GM21360 (cell line): Measurements from ENCODE around the gene KRTAP21-2.
"Not testable (repeated sequence)": the region's sequence is repeated elsewhere in the genome, so short reads cannot be mapped to it uniquely, and the experiment has no call there.

ENCODE experiments used
- ATAC-seq: cut with Tn5 transposase; IDR thresholded peaks from one replicate; pipeline ENCODE4 v1.9.1; 2021; ENCODE audit warnings: mild to moderate bottlenecking, moderate library complexity; ENCODE audit not compliant: unreplicated experiment

The KRTAP21-2 gene

DNA sequence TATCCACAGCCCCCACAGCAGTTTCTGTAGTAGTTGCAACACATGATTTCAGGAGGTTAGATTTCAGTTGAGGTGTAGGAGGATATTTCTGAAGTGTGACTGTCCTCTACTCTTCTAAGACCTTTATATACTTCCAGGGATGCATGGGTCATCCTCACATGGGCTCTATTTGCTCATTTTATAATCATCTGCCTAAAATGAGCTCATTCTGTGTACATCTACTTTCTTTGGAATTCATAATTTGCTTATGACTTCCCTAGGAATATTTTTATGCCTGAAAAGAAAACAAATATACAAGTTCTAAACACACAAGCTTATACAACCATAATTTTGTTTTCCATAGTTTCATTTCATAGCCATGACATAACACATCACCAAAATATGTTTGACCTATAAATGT is at the start of gene KRTAP21-2:
Gene KRTAP21-2 (minus strand): TSS at position 101 of the 400 bp plus-strand sequence. CDS start 57 bp downstream, at position 44.
- no peak for ATAC-seq

DNA sequence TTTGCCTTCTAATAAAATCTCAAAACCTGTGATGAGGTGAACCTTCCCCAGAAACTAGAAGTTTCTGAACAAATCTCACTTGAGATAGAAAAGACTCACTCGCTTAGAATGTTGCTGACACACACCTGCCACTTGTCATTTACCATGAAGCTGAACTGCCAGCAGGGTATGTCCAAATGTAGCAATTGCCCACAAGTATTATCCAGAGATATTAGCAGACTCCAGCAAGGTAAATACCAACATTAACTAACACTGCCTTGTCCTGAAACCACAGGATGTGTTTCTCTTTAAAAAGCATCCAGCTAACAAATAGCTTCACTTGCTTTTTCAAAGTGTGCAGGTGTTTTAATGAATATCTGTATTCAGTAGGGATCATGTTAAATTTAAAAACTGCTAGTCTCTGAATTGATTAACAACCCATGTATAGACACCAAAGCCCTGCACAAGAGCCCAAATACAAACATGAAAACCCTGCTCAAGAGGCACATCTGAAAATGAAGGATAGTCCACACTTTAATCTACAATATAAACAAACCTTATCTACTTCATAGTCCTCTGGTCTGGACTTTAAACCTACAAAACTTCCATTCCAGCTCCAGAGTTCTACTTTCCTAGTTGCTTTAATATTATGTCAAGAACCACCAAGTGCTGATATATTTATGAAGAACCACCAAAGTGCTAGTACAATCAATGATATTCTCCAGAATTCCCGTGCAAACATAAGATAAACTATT is 46.7 kb upstream of the KRTAP21-2 start:
- no peak for ATAC-seq

DNA sequence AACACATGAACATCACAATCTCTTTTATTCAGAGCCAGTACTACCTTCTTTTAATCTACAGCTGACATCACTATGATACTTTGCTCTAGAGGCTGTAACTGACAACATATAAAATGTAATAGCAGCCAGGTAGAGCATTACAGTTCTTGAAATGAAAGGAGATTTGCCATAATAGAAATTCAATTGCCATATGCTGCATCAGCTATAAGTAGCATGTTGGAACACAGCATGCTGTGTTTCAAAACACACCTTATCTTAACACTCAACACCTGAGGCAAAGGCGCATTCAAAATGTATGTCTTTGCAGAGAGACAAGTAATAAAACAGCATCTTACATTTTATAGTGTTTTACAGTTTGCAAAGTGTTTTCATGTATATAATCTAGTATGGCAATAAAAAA is 32.2 kb upstream of the KRTAP21-2 start:
- ATAC-seq, result no peak

DNA sequence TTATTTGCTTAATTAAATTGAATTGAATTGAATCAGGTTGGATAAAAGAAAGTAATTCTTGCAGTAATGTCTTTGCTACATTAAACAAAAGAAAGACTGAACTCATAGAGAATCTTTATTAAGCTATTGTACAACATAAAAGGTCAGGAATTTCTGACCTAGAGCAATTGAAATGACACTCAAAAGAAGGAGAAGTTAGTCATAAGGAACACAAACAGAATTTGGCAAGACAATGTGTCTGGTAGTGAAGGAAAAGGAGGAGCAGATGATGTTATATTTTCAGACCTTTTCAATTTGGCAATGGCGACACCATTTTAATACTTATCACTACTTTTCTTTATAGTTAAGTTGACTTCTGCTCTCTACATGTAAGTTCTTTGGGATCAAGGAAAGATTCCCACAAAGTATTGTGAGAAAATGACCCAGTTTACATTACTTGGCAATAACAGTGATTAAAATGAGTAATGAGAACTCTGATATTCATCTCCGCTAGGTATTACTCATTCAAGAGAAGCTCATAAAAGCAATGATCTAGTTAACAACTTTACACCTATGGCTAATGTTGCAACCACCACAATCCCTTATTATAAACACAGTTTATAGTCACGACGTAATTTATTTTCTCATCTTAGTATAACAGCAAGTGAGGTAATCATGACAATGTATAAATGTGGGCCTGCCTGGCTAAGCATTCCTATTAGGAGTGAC is 22.8 kb upstream of the KRTAP21-2 start:
- no peak for ATAC-seq

DNA sequence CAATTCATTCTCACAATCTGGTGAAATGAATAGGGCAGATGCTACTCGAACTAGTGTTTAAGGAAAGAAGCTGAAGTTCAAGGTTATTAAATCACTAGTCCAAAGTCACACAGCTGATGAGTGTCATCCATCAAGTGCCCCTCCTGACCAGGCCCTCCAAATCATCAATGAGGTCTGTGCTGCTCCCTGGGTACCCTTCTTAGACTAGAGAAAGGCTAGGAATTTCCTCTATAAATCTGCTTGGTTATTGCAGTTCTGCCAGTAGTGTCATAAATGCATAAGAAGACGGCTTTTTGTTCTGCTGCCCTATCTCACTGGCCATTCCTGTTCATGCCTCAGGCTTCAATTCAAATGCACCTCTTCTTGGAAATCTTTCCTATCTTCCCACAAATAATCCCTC is 13.7 kb upstream of the KRTAP21-2 start:
- ATAC-seq, result no peak

DNA sequence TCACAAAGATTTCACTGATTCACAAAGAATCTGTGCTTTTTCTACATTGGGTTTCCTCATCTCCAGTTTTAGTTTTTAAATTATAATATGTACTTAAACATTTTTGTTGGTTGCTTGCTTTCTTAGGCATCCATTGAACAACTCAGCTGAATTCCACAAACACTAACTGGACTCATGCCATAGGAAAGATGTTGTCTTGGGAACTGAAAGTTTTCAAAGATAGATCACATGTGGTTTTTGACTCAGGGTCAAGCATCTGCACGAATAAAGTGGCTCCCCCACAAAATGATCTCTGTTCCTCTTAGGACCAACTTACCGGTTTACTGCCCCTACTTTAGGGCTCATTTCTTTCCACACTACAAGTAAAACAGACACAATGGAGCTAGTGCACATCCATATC is 11.2 kb upstream of the KRTAP21-2 start:
- ATAC-seq, result no peak

DNA sequence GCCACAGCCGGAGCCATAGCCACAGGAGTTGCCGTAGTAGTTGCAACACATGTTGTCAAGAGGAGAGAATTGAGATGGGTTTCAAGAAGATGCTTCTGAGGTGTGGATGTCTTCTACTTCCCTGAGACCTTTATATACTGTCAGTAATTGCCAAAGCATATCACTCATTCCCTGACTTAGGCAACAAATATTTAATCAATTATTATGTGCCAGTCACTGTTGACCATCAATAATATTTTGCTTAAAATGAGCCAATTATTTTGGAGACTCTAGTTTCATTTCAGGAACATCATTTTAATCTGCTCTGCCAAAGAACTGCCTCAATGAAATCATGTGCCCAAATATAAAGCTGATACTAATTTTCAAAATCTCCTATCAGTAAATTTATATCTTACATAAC is 8.3 kb upstream of the KRTAP21-2 start, which contains the start of gene KRTAP21-1:
Gene KRTAP21-1 (minus strand): TSS at position 101 of the 400 bp plus-strand sequence. CDS start 50 bp downstream, at position 51.
- ATAC-seq, result not testable (repeated sequence)

DNA sequence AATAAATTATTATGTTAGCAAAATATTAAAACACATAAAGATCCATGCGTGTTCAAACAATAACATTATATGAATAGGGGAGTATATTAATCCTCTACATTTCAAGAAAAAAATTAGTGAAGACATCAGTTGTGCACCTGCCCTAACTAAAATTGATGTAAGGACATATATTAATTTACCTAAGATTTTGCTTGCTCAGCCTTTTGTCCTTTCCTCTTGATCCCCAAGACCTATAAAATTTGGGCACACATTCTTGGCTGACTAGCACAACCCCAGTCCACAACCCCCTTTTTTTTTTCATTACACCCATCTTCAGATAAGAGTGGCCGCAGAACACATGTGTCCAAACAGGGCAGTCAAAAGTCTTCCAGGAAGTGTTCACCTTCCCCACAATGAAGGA is 6.6 kb downstream of the KRTAP21-2 start:
- no peak for ATAC-seq

DNA sequence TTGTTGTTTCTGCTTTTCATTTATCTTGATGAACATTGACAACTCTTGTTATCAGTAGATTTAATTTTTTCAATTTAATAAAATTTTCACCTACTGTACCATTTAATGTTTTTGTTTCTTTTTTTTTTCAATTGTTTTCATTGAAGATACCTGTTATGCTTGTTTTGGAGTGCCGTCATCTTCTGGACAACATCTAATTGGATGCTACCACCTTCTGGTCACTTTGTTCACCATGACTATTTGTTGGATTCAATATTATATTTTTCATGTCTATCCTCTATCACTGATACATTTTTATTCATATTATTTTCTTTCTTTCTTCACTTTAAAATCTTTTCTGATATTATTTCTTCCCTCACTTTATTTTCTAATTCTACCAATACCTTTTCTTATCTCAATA is 14.0 kb downstream of the KRTAP21-2 start:
- ATAC-seq, result no peak

DNA sequence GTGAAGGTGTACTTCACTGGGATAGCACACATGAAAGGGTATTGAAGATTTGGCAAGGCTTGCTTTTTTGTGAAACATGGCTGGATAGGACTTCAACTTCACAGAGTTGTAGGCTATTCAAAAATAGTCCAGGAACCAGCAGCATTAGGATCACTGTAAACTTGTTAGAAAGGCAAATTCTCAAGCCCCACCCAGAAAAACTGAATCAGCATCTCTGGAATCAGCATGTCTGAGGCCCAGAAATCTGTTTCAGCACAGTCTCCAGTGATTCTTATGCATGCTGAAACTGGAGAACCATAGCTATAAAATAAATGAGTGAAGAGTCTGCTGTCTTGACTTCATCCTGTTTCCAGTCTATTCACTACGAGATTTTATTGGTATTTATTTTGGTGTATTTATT is 20.3 kb downstream of the KRTAP21-2 start:
- ATAC-seq, result no peak

DNA sequence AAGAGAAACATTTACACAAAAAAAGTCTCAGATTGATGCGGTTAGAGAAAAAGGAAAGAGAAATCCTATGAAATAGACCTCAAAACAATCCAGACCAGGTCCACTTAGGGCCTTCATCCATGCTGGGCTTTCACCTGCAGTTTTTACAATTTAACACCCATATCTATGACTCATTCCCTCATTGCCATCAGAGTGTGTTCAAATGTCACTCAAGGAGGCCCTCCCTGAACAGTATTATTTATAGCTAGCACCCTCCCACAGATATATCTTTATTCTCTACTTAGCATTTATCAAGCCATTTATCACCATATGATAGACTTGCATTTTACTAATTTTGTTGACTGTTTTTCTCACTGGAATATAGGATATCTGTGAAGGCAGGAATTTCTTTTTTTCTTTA is 27.7 kb downstream of the KRTAP21-2 start:
- no peak for ATAC-seq

DNA sequence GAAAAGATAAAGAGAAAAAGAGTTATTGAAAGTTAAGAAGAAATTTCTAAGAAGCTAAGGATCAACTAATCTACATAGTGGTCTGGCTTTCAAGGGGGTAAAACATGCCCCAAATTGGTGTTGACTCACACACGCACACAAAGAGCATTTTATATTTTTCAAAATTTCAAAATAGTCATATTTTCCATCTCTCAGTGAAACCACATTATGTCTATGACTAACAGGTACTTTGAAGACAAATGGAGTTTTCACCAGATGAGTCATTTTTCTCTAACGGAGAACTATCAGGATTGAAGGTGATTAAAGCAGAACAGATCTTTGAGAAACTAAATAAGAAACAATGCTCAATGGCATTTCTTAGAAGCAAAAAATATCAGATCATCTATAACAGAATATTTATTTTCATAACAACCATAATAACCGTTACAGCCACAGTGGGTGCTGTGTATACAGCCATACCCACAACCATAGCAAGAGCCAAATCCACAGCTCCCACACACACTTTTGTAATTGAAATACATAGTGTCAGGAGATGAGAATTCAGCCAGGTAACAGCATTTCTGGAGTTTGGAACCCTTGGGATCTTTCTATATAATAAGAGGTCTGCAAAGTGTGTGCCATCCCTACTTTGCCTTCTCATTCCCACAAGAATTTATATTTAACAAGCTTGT is 28.7 kb downstream of the KRTAP21-2 start, which contains the start of gene KRTAP21-3:
Gene KRTAP21-3 (minus strand): TSS at position 539 of the 671 bp plus-strand sequence. CDS start 18 bp downstream, at position 521.
- ATAC-seq, result no peak

DNA sequence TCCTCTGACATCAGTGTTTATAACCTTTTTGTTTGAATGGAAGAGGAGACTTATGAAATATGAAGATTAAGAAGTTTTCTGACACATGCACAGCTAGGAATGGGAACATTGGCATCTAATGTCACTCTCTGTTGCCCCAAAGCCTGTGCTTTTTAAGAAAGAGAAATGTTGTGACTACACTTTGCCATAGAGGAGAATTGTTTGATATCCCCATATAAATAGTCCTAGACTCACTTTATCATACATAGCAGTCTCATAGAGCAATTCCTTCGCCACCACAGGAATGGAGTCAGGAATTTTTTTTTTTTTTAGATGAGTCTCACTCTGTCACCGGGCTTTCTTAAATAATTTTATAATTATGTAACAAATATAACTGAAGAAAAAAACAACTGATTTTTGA is 30.0 kb downstream of the KRTAP21-2 start:
- no peak for ATAC-seq

DNA sequence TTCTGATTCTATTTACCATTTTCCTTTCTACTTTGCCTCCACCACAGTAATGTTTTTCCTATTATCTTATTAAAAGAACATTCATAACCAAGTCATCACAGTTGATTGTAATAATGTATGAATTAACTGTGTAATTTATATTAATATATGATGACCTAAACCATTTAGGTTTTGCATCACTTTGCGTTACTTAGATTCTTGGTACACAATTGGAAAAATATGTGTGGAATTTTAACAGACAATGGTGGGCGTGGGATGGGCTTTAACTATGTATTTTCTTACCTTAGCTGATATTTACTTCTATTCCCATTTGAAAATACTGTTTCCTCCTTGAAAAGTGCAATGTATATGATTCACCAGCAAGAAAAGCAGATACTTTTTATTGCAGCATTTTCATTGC is 32.1 kb downstream of the KRTAP21-2 start:
- no peak for ATAC-seq

DNA sequence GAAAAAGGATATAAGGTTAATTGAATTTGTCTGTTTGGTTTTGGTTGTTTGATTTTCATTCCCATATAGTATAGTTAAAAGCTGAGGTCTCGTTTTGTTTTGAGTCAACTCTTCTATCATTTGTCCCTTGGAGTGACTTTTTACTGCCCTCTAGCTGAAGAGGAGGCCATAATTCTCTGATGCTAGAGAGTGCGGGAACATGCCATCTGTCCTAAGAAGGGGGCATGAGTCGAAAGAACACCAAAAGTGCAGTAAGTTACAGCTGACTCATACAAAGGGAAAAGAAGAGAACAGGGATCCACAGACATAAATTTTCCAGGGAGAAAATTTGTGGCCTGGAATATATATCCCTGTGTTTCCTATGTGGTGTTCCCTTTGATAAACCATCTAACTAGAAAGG is 32.6 kb downstream of the KRTAP21-2 start:
- ATAC-seq, result no peak

DNA sequence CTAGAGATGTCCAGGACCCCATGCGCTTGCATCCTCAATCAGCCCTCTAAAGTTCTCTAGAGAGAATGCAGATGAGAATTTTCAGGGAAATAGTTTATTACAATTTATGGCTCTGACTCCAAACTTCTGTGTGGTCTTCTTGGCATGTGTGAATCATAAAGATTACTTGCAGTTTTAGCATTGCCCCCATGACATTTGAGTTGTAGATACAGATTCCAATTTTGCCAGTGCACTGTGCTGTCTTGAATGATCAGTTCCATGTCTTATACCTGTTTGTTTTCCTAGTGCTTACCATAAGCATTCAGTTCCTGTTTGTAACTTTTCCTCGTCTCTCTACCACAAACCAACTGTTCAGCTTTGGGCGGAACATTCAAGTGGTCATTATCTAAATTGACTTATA is 33.3 kb downstream of the KRTAP21-2 start:
- no peak for ATAC-seq

DNA sequence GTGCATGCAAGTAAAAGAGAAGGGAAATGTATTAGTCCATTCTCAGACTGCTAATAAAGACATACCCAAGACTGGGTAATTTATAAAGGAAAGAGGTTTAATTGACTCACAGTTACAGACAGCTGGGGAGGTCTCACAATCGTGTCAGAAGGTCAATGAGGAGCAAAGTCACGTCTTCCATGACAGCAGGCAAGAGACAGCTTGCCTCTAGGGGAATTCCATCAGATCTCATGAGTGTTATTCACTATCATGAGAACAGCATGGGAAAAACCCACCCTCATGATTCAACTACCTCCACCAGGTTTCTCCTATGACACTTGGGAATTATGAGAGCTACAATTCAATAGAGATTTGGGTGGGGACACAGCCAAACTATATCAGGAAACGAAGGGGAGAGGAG is 36.6 kb downstream of the KRTAP21-2 start:
- ATAC-seq, result no peak

DNA sequence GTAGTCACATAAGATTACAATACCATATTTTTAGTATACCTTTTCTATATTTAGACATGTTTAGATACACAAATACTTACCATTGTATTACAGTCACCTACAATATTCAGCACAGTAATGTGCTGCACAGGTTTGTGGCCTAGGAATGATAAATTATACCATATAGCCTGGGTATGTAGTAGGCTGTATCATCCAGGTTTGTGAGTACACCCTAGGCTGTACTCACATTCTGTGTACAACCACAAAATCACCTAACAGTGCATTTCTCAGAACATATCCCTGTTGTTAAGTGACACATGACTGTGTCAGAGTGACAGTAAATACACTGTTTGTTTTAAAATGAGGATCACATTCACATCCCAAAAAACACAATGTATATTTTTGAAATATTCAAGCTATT is 39.6 kb downstream of the KRTAP21-2 start:
- ATAC-seq, result no peak
